ENCODE results near the gene HIVEP3. TPM values are rescaled to one million over a fixed set of nuclear protein-coding genes. Genes with fewer than 3 reads are reported as not detected.

HIVEP3 gene
- total RNA-seq, 1 experiment from 2014 or later = 1.4 TPM

DNA sequence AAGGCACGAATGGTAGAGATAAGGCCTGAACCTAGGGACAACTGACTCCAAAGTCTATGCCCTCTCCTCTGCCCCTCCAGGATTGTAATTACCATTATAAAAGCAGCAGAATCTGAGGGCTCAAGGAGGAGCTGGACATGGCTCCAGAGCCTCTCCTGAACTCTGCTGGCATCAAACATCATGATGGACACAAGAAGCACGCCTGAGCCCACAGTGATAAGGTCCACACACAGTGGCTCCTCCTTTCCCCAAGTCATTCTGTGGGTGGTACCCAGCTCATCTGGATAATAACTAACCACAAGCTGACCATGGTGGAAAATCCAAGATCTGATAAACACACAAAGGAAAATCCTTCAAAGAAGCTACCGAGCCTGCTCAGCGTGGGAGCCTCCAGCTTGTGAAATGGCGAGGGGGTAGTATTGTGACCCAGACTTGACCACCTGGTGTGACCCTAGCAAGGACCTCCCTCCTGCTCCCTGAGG is 85.2 kb downstream of the HIVEP3 start:
- Mint-ChIP-seq H3K36me3 (ENCODE audit: insufficient read depth in 1 of 3, low read depth in 3 of 3) (no peaks in the 10 kb centered on the region), H3K9me3 (no peaks in the 10 kb centered on the region)

More for the DNA sequence above, 85.2 kb downstream of the HIVEP3 start:
- H3K23me2 ChIP-seq (ENCODE audit: insufficient read length, low read depth, low read length, poor library complexity, severe bottlenecking) = no peaks in the 10 kb centered on the region
- no peak overlapping the region for H2AFZ ChIP-seq (ENCODE audit: low read length)
- H3K27ac Mint-ChIP-seq = peak overlapping the region in 1 of 3 experiments; percentile 76; a peak in 1 of 7 replicates
- H3K27ac ChIP-seq (ENCODE audit: insufficient read length, low read depth, low read length) = no peak overlapping the region
- no CpG with 5 or more reads among the region's 5 CpGs for WGBS (ENCODE audit: extremely low coverage, insufficient read length, low lambda C conversion rate)
- H2BK12ac ChIP-seq (ENCODE audit: insufficient read length, low read depth, low read length) = no peak overlapping the region
- H3K4me1 Mint-ChIP-seq = peaks cover 6 to 15% of the 10 kb centered on the region in 2 experiments
- H3K18ac ChIP-seq (ENCODE audit: insufficient read length, low read depth, low read length) = no peak overlapping the region
- no peaks in the 10 kb centered on the region; the same call in 1 of the 2 replicates for H3K27me3 Mint-ChIP-seq (ENCODE audit: low read depth)
- DNase-seq = no peak
- no peak overlapping the region for H4K91ac ChIP-seq (ENCODE audit: insufficient read length, low read depth, low read length)
- no peak overlapping the region for H2BK5ac ChIP-seq (ENCODE audit: insufficient read length, low read length)
- no peaks in the 10 kb centered on the region for H3K4me1 ChIP-seq (ENCODE audit: insufficient read depth, low read length)
- no peak overlapping the region for H2BK15ac ChIP-seq (ENCODE audit: low read depth, low read length)
- no peak overlapping the region for H4K8ac ChIP-seq (replicated peaks; ENCODE audit: insufficient read length, low read depth, low read length)
- H2AK5ac ChIP-seq (ENCODE audit: insufficient read length, low read length) = no peak overlapping the region
- H4K20me1 ChIP-seq (ENCODE audit: control insufficient read depth, insufficient read depth, insufficient read length) = no peaks in the 10 kb centered on the region
- no peaks in the 10 kb centered on the region for H3K79me1 ChIP-seq (ENCODE audit: insufficient read depth, low read depth, low read length, poor library complexity, severe bottlenecking)
- no peak overlapping the region; the same call in 1 of the 2 replicates for H3K14ac ChIP-seq (ENCODE audit: insufficient read depth, low read length)
- TF ChIP-seq, protein P1, sequence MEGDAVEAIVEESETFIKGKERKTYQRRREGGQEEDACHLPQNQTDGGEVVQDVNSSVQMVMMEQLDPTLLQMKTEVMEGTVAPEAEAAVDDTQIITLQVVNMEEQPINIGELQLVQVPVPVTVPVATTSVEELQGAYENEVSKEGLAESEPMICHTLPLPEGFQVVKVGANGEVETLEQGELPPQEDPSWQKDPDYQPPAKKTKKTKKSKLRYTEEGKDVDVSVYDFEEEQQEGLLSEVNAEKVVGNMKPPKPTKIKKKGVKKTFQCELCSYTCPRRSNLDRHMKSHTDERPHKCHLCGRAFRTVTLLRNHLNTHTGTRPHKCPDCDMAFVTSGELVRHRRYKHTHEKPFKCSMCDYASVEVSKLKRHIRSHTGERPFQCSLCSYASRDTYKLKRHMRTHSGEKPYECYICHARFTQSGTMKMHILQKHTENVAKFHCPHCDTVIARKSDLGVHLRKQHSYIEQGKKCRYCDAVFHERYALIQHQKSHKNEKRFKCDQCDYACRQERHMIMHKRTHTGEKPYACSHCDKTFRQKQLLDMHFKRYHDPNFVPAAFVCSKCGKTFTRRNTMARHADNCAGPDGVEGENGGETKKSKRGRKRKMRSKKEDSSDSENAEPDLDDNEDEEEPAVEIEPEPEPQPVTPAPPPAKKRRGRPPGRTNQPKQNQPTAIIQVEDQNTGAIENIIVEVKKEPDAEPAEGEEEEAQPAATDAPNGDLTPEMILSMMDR (conservative IDR thresholded peaks at IDR 0.05) = no peak
- H3T11ph ChIP-seq (ENCODE audit: low read length) = no peak overlapping the region
- H3K4ac ChIP-seq (ENCODE audit: low read depth, low read length) = no peak overlapping the region
- no peak overlapping the region for H3K9ac ChIP-seq (ENCODE audit: extremely low read depth, insufficient read length, low read length)
- H4K5ac ChIP-seq (ENCODE audit: insufficient read length, low read depth, low read length) = no peak overlapping the region
- H3K23ac ChIP-seq (ENCODE audit: insufficient read length, low read depth, low read length) = no peak overlapping the region
- no peak overlapping the region for H3K4me2 ChIP-seq (ENCODE audit: insufficient read depth, insufficient read length, low read length)
- H2BK120ac ChIP-seq (ENCODE audit: low read depth, low read length, poor library complexity, severe bottlenecking) = no peak overlapping the region
- no peaks in the 10 kb centered on the region for H3K9me3 ChIP-seq (ENCODE audit: control insufficient read depth, low read depth, low read length)
- H3K4me3 Mint-ChIP-seq = no peak overlapping the region
- no peaks in the 10 kb centered on the region for H3K27me3 ChIP-seq (ENCODE audit: insufficient read depth, low read length)
- H3K79me2 ChIP-seq (ENCODE audit: insufficient read depth, low read length) = no peaks in the 10 kb centered on the region
- H3K56ac ChIP-seq (ENCODE audit: insufficient read length, low read depth, low read length) = no peak overlapping the region
- no peak overlapping the region for H2BK20ac ChIP-seq (ENCODE audit: low read depth, low read length, poor library complexity, severe bottlenecking)

All from H9 (cell line).